ENCODE measurements around the gene EPG5. TPM values are rescaled to one million over a fixed set of nuclear protein-coding genes. Genes with fewer than 3 reads are reported as not detected.

The EPG5 gene
- total and polyA plus RNA-seq, 4 donors: 3.2 to 20.3 (median 11.1) TPM

DNA sequence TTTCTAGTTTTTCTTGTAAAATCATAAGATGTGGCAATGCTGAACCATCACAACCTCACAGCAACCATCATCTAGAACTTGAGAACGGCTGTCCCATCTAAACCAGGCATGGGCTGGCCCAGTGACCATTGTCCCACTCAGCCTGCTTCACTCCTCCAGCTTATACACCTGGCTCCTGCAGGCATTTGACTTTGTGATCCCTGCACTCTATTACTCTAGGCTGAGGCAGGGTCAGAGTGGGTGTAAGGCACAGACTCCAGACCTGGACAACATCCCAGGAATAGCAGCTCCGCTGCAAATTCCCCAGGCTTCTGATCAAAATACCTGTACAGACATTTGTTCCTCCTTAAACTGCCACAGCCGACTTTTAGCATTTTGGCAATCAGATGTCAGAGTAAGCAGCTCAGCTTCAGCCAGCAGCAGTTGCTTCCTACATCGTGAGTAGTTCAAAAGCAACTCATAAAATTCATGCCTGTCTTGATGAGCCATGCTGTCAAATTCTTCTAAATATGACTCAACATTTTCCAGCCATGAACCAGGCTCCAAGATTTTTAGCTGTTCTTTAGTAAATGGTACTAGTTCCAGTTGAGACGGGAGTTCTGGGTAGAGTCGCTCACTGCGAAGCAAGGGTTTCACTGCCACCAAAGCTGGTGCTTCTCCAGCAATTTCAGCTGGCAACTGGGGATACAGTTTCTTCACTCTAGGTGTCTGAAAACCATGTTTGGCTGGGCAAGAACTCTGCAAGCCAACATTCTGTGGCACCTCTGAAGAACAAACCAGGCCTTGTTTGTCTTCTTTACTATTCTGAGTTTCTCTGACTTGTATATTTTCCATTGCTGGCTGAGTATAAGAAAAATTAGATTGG lies 12.8 kb downstream of the EPG5 start (continued):
- TF ChIP-seq, protein P1, sequence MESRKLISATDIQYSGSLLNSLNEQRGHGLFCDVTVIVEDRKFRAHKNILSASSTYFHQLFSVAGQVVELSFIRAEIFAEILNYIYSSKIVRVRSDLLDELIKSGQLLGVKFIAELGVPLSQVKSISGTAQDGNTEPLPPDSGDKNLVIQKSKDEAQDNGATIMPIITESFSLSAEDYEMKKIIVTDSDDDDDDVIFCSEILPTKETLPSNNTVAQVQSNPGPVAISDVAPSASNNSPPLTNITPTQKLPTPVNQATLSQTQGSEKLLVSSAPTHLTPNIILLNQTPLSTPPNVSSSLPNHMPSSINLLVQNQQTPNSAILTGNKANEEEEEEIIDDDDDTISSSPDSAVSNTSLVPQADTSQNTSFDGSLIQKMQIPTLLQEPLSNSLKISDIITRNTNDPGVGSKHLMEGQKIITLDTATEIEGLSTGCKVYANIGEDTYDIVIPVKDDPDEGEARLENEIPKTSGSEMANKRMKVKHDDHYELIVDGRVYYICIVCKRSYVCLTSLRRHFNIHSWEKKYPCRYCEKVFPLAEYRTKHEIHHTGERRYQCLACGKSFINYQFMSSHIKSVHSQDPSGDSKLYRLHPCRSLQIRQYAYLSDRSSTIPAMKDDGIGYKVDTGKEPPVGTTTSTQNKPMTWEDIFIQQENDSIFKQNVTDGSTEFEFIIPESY (IDR thresholded peaks at IDR 0.05): no peak

DNA sequence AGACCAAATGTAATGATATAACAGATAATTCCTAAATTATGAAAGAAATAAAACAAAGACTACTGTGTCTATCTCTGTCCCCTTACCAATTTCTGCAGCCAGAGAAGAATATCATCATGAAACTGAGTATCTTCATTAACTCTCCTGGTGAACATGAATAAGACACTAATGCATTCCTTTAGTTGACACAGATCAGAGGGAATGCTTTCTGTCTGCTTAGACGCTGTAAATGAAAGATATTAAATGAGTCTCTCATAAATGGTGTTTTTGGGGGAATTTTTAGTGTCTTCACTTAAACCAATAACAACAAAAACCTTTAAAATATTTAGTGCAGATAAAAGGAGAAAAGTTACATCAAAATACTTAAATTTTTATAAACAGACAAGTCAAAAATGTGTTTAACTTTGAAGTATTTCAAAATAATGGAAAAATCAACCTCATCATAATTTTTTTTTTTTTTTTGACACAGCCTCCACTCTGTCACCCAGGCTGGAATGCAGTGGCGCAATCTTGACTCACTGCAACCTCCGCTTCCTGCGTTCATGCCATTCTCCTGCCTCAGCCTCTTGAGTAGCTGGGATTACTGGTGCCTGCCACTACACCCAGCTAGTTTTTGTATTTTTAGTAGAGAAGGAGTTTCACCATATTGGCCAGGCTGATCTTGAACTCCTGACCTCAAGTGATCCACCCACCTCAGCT lies 16.0 kb downstream of the EPG5 start:
- Histone ChIP-seq H3K27me3 (ENCODE audit: control insufficient read depth in 4 of 4, insufficient read depth in 4 of 4, low read length in 3 of 4) (no peaks in the 10 kb centered on the region), H3K36me3 (ENCODE audit: control insufficient read depth in 4 of 4, insufficient read depth in 3 of 4, low read depth in 1 of 4, low read length in 3 of 4) (peaks cover 5 to 72% (median 53%) of the 10 kb centered on the region in 4 donors), H3K9ac (ENCODE audit: low read depth in 1 of 2, low read length in 2 of 2) (no peak overlapping the region), H3K27ac (ENCODE audit: low read depth in 1 of 2, low read length in 2 of 2) (no peak overlapping the region), H3K4me1 (ENCODE audit: control insufficient read depth in 4 of 4, insufficient read depth in 4 of 4, low read length in 3 of 4) (no peaks in the 10 kb centered on the region), H3K9me3 (ENCODE audit: control insufficient read depth in 4 of 4, low read length in 3 of 4) (no peaks in the 10 kb centered on the region), H3K4me3 (ENCODE audit: low read depth in 1 of 3, low read length in 3 of 3) (no peak overlapping the region)
- no peak for DNase-seq (ENCODE audit: low spot score)
- no peak for TF ChIP-seq RXRA (IDR thresholded peaks at IDR 0.05)
- TF ChIP-seq HNF4G (IDR thresholded peaks at IDR 0.05): no peak
- TF ChIP-seq, protein P1 (IDR thresholded peaks at IDR 0.05): no peak
- TF ChIP-seq ATF3 (IDR thresholded peaks at IDR 0.05): no peak
- TF ChIP-seq, protein P2, sequence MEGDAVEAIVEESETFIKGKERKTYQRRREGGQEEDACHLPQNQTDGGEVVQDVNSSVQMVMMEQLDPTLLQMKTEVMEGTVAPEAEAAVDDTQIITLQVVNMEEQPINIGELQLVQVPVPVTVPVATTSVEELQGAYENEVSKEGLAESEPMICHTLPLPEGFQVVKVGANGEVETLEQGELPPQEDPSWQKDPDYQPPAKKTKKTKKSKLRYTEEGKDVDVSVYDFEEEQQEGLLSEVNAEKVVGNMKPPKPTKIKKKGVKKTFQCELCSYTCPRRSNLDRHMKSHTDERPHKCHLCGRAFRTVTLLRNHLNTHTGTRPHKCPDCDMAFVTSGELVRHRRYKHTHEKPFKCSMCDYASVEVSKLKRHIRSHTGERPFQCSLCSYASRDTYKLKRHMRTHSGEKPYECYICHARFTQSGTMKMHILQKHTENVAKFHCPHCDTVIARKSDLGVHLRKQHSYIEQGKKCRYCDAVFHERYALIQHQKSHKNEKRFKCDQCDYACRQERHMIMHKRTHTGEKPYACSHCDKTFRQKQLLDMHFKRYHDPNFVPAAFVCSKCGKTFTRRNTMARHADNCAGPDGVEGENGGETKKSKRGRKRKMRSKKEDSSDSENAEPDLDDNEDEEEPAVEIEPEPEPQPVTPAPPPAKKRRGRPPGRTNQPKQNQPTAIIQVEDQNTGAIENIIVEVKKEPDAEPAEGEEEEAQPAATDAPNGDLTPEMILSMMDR (IDR thresholded peaks at IDR 0.05; ENCODE audit: low read depth, low read length, missing input control): no peak
- no peak for TF ChIP-seq TAF1 (conservative IDR thresholded peaks at IDR 0.05)
- TF ChIP-seq HNF4A (conservative IDR thresholded peaks at IDR 0.05): no peak
- WGBS: 89% methylated on average over 4 of the region's 4 CpGs

- whole genome bisulfite sequencing: 91% methylated on average over 5 of the region's 5 CpGs
- Histone ChIP-seq H3K4me1 (ENCODE audit: control insufficient read depth in 4 of 4, insufficient read depth in 4 of 4, low read length in 3 of 4) (no peaks in the 10 kb centered on the region), H3K27ac (ENCODE audit: low read depth in 1 of 2, low read length in 2 of 2) (no peak overlapping the region), H3K9ac (ENCODE audit: low read depth in 1 of 2, low read length in 2 of 2) (no peak overlapping the region), H3K9me3 (ENCODE audit: control insufficient read depth in 4 of 4, low read length in 3 of 4) (no peaks in the 10 kb centered on the region), H3K27me3 (ENCODE audit: control insufficient read depth in 4 of 4, insufficient read depth in 4 of 4, low read length in 3 of 4) (no peaks in the 10 kb centered on the region), H3K4me3 (ENCODE audit: low read depth in 1 of 3, low read length in 3 of 3) (no peak overlapping the region), H3K36me3 (ENCODE audit: control insufficient read depth in 4 of 4, insufficient read depth in 3 of 4, low read depth in 1 of 4, low read length in 3 of 4) (peaks cover 6 to 77% (median 62%) of the 10 kb centered on the region in 4 donors)
- no peak for TF ChIP-seq FOXA1 (IDR thresholded peaks at IDR 0.05)
- TF ChIP-seq GABPA (IDR thresholded peaks at IDR 0.05 in 1 of 2, conservative IDR thresholded peaks at IDR 0.05 in 1 of 2): no peak
- TF ChIP-seq JUND (IDR thresholded peaks at IDR 0.05): no peak
- no peak for TF ChIP-seq RAD21 (IDR thresholded peaks at IDR 0.05)
- no peak for TF ChIP-seq TAF1 (conservative IDR thresholded peaks at IDR 0.05)
- no peak for TF ChIP-seq RXRA (IDR thresholded peaks at IDR 0.05)
- no peak for TF ChIP-seq HNF4A (conservative IDR thresholded peaks at IDR 0.05)
- DNase-seq (ENCODE audit: low spot score): no peak
Observed at GRCh38 chr18:45945669-45946068, 21.5 kb downstream of the EPG5 start.
